CD4-positive, CD25-positive, alpha-beta regulatory T cell (primary cell): ENCODE measurements around the gene CAMSAP1. TPM values are rescaled to one million over a fixed set of nuclear protein-coding genes. Genes with fewer than 3 reads are reported as not detected.
A peak's percentile ranks its signal among the peaks of the same experiment; 100 is the strongest.

Experiments
- ATAC-seq, 2 donors: fragments of 150-1000 bp; cut with Tn5 transposase; one replicate each; pipeline ENCODE4 v1.10.0; 2021; ENCODE audit warnings: low read depth in 2 of 2, moderate number of reproducible peaks in 2 of 2, moderate library complexity in 1 of 2
- DNase-seq, 3 donors: peaks; one replicate each; pipeline versions ENCODE4 v3.0.0 to v3.0.0-alpha.2; 2012 to 2022; ENCODE audit warnings: mixed read lengths in 1 of 3
- H3K27ac ChIP-seq: one replicate; pipeline ENCODE4 v1.7.0; 2013; ENCODE audit warnings: mild to moderate bottlenecking, low read length; ENCODE audit not compliant: insufficient read depth, poor library complexity, severe bottlenecking
- H3K27me3 ChIP-seq: one replicate; pipeline ENCODE4 v1.7.0; 2013; ENCODE audit warnings: low read length; ENCODE audit not compliant: control insufficient read depth, insufficient read depth
- H3K36me3 ChIP-seq: one replicate; pipeline ENCODE4 v1.7.0; 2013; ENCODE audit warnings: mild to moderate bottlenecking, low read length, moderate library complexity; ENCODE audit not compliant: control insufficient read depth, insufficient read depth
- H3K4me1 ChIP-seq: 2 replicates; pipeline ENCODE4 v1.7.0; 2013; ENCODE audit warnings: mild to moderate bottlenecking, low read length; ENCODE audit not compliant: insufficient read depth, control insufficient read depth, poor library complexity, severe bottlenecking
- H3K4me3 ChIP-seq: one replicate; pipeline ENCODE4 v1.7.0; 2013; ENCODE audit warnings: low read depth, mild to moderate bottlenecking, low read length, moderate library complexity
- H3K9me3 ChIP-seq, 2 experiments: 1 replicate in 1 of 2; 2 replicates in 1 of 2; pipeline ENCODE4 v1.7.0; 2013; ENCODE audit warnings: low read length in 2 of 2, mild to moderate bottlenecking in 1 of 2, moderate library complexity in 1 of 2; ENCODE audit not compliant: control insufficient read depth in 2 of 2
- H3K27ac Mint-ChIP-seq, 3 donors: one replicate each; pipeline ENCODE4 v1.8.0; 2020 to 2022; ENCODE audit warnings: mild to moderate bottlenecking in 3 of 3, mixed read lengths in 3 of 3, moderate library complexity in 2 of 3
- H3K27me3 Mint-ChIP-seq: one replicate; pipeline ENCODE4 v1.8.0; 2022; ENCODE audit warnings: mild to moderate bottlenecking, mixed read lengths
- H3K36me3 Mint-ChIP-seq: one replicate; pipeline ENCODE4 v1.8.0; 2020; ENCODE audit warnings: mixed read lengths
- H3K4me1 Mint-ChIP-seq, 4 donors: one replicate each; pipeline ENCODE4 v1.8.0; 2020 to 2022; ENCODE audit warnings: mixed read lengths in 4 of 4, mild to moderate bottlenecking in 1 of 4
- H3K4me3 Mint-ChIP-seq, 4 donors: one replicate each; pipeline ENCODE4 v1.8.0; 2020 to 2022; ENCODE audit warnings: mild to moderate bottlenecking in 4 of 4, mixed read lengths in 4 of 4, moderate library complexity in 3 of 4
- H3K9me3 Mint-ChIP-seq, 7 donors: one replicate each; pipeline ENCODE4 v1.8.0; 2020 to 2022; ENCODE audit warnings: mixed read lengths in 7 of 7, mild to moderate bottlenecking in 3 of 7, moderate library complexity in 2 of 7
- polyA plus RNA-seq, 4 donors: library from polyadenylated mRNA; unstranded; fragments of 300-500 nt; fragmentation: Illumina TruSeq; gene quantifications; one replicate each; pipeline ENCODE4 v1.2.3, GENCODE V29; 2021
- total RNA-seq: library from RNA; stranded (reverse); gene quantifications from one replicate; pipeline ENCODE4 v1.2.3, GENCODE V29; 2022

CAMSAP1 gene
- total and polyA plus RNA-seq, 5 donors from 2014 or later: 0.67 to 31.6 (median 2.0) TPM

GRCh38 chr9:135877791-135878527 is 29.4 kb downstream of the CAMSAP1 start:
- DNase-seq: no peak
- peaks cover 6% of the 10 kb centered on the region for H3K36me3 Mint-ChIP-seq

GRCh38 chr9:135876936-135877335 is 30.4 kb downstream of the CAMSAP1 start:
- Mint-ChIP-seq H3K36me3 (peaks cover 6% of the 10 kb centered on the region), H3K4me1 (peaks cover 11 to 40% (median 25%) of the 10 kb centered on the region in 4 donors), H3K27ac (peak overlapping the region in 1 of 3 donors; percentile 38), H3K9me3 (peaks cover 0 to 1% (median 0%) of the 10 kb centered on the region in 7 donors), H3K27me3 (no peaks in the 10 kb centered on the region), H3K4me3 (no peak overlapping the region)
- no peaks in the 10 kb centered on the region for H3K4me1 ChIP-seq
- ATAC-seq: no peak
- H3K27ac ChIP-seq: no peak overlapping the region
- peaks cover 21% of the 10 kb centered on the region for H3K36me3 ChIP-seq
- H3K27me3 ChIP-seq: no peaks in the 10 kb centered on the region
- no peaks in the 10 kb centered on the region for H3K9me3 ChIP-seq
- no peak overlapping the region for H3K4me3 ChIP-seq
- DNase-seq: no peak

More at GRCh38 chr9:135877791-135878527, 29.4 kb downstream of the CAMSAP1 start:
- Histone ChIP-seq H3K4me3 (no peak overlapping the region), H3K9me3 (no peaks in the 10 kb centered on the region), H3K27ac (no peak overlapping the region), H3K27me3 (no peaks in the 10 kb centered on the region), H3K36me3 (peaks cover 27% of the 10 kb centered on the region), H3K4me1 (no peaks in the 10 kb centered on the region)
- Mint-ChIP-seq H3K27me3 (no peaks in the 10 kb centered on the region), H3K9me3 (peaks cover 0 to 1% (median 0%) of the 10 kb centered on the region in 7 donors), H3K27ac (peak overlapping the region in 1 of 3 donors; percentile 25), H3K4me3 (no peak overlapping the region), H3K4me1 (peaks cover 9 to 34% (median 21%) of the 10 kb centered on the region in 4 donors)
- no peak for ATAC-seq

- no peak overlapping the region for H3K4me3 Mint-ChIP-seq
Measured at GRCh38 chr9:135874859-135875258, 32.5 kb downstream of the CAMSAP1 start.

GRCh38 chr9:135869909-135870308 is 37.4 kb downstream of the CAMSAP1 start:
- Histone ChIP-seq H3K27ac (no peak overlapping the region), H3K4me3 (no peak overlapping the region), H3K9me3 (no peaks in the 10 kb centered on the region), H3K36me3 (peaks cover 9% of the 10 kb centered on the region), H3K4me1 (peaks cover 2% of the 10 kb centered on the region), H3K27me3 (no peaks in the 10 kb centered on the region)
- H3K9me3 Mint-ChIP-seq: peaks cover 0 to 1% (median 0%) of the 10 kb centered on the region in 7 donors
- no peaks in the 10 kb centered on the region for H3K27me3 Mint-ChIP-seq
- H3K36me3 Mint-ChIP-seq: peaks cover 18% of the 10 kb centered on the region
- peaks cover 15 to 29% (median 24%) of the 10 kb centered on the region in 4 donors for H3K4me1 Mint-ChIP-seq
- H3K4me3 Mint-ChIP-seq: no peak overlapping the region
- ATAC-seq (no peak), DNase-seq (no peak)
- H3K27ac Mint-ChIP-seq: no peak overlapping the region

More at GRCh38 chr9:135874859-135875258, 32.5 kb downstream of the CAMSAP1 start:
- no peaks in the 10 kb centered on the region for H3K27me3 ChIP-seq
- peaks cover 10% of the 10 kb centered on the region for H3K36me3 Mint-ChIP-seq
- peaks cover 0 to 1% (median 0%) of the 10 kb centered on the region in 7 donors for H3K9me3 Mint-ChIP-seq
- peaks cover 16 to 39% (median 30%) of the 10 kb centered on the region in 4 donors for H3K4me1 Mint-ChIP-seq
- no peak overlapping the region for H3K27ac ChIP-seq
- ATAC-seq: no peak
- H3K27me3 Mint-ChIP-seq: no peaks in the 10 kb centered on the region
- H3K9me3 ChIP-seq: no peaks in the 10 kb centered on the region
- DNase-seq: no peak
- no peaks in the 10 kb centered on the region for H3K4me1 ChIP-seq
- H3K27ac Mint-ChIP-seq: no peak overlapping the region
- no peak overlapping the region for H3K4me3 ChIP-seq
- H3K36me3 ChIP-seq: peaks cover 5% of the 10 kb centered on the region

GRCh38 chr9:135865531-135865930 is 41.8 kb downstream of the CAMSAP1 start:
- peak overlapping the region in 1 of 3 donors; percentile 39 for H3K27ac Mint-ChIP-seq
- H3K36me3 Mint-ChIP-seq: peaks cover 27% of the 10 kb centered on the region
- Histone ChIP-seq H3K27me3 (no peaks in the 10 kb centered on the region), H3K9me3 (no peaks in the 10 kb centered on the region), H3K27ac (no peak overlapping the region), H3K36me3 (peaks cover 9% of the 10 kb centered on the region), H3K4me3 (no peak overlapping the region), H3K4me1 (peaks cover 7% of the 10 kb centered on the region)
- H3K9me3 Mint-ChIP-seq: no peaks in the 10 kb centered on the region
- DNase-seq: no peak
- H3K27me3 Mint-ChIP-seq: no peaks in the 10 kb centered on the region
- ATAC-seq: no peak
- peaks cover 19 to 33% (median 23%) of the 10 kb centered on the region in 4 donors for H3K4me1 Mint-ChIP-seq
- no peak overlapping the region for H3K4me3 Mint-ChIP-seq

GRCh38 chr9:135864447-135865049 is 42.8 kb downstream of the CAMSAP1 start:
- H3K27ac Mint-ChIP-seq: peak overlapping the region in 2 of 3 donors; percentile 20 to 39
- no peaks in the 10 kb centered on the region for H3K27me3 ChIP-seq
- H3K9me3 ChIP-seq: no peaks in the 10 kb centered on the region
- H3K4me3 ChIP-seq: no peak overlapping the region
- ATAC-seq (peak in 1 of 2 donors; percentile 48), DNase-seq (peak; percentile 46 to 63 (median 60))
- H3K4me1 Mint-ChIP-seq: peaks cover 16 to 33% (median 20%) of the 10 kb centered on the region in 4 donors
- H3K36me3 ChIP-seq: peaks cover 9% of the 10 kb centered on the region
- no peak overlapping the region for H3K4me3 Mint-ChIP-seq
- peaks cover 7% of the 10 kb centered on the region for H3K4me1 ChIP-seq
- no peaks in the 10 kb centered on the region for H3K27me3 Mint-ChIP-seq
- H3K9me3 Mint-ChIP-seq: no peaks in the 10 kb centered on the region
- peaks cover 26% of the 10 kb centered on the region for H3K36me3 Mint-ChIP-seq
- H3K27ac ChIP-seq: no peak overlapping the region

- Mint-ChIP-seq H3K27me3 (no peaks in the 10 kb centered on the region), H3K27ac (peak overlapping the region in 1 of 3 donors; percentile 62), H3K9me3 (no peaks in the 10 kb centered on the region), H3K4me3 (no peak overlapping the region), H3K36me3 (peaks cover 29% of the 10 kb centered on the region), H3K4me1 (peaks cover 16 to 36% (median 19%) of the 10 kb centered on the region in 4 donors)
- Histone ChIP-seq H3K27ac (no peak overlapping the region), H3K4me3 (no peak overlapping the region), H3K9me3 (no peaks in the 10 kb centered on the region), H3K36me3 (peaks cover 9% of the 10 kb centered on the region), H3K27me3 (no peaks in the 10 kb centered on the region), H3K4me1 (peaks cover 7% of the 10 kb centered on the region)
- ATAC-seq (no peak), DNase-seq (no peak)
Measured at GRCh38 chr9:135862809-135863208, 44.5 kb downstream of the CAMSAP1 start.
